Upper lobe of right lung (tissue), 1 donor: ENCODE measurements around the gene CLIC5. TPM values are rescaled to one million over a fixed set of nuclear protein-coding genes. Genes with fewer than 3 reads are reported as not detected.

Experiments used
- ATAC-seq: fragments of 200-7000 bp; cut with Tn5 transposase; one replicate; pipeline ENCODE4 v1.9.1; 2020; ENCODE audit warnings: mild to moderate bottlenecking, moderate library complexity
- DNase-seq: peaks from one replicate; pipeline ENCODE4 v3.0.0-alpha.2; 2020
- H3K27ac ChIP-seq: fragments of 200-600 bp; one replicate; pipeline ENCODE4 v1.8.0; 2022
- H3K27me3 ChIP-seq: fragments of 200-600 bp; one replicate; pipeline ENCODE4 v1.8.0; 2022; ENCODE audit warnings: mild to moderate bottlenecking
- H3K36me3 ChIP-seq: fragments of 200-600 bp; one replicate; pipeline ENCODE4 v1.8.0; 2022
- H3K4me1 ChIP-seq: fragments of 200-600 bp; one replicate; pipeline ENCODE4 v1.8.0; 2022
- H3K4me3 ChIP-seq: fragments of 200-600 bp; one replicate; pipeline ENCODE4 v1.8.0; 2022; ENCODE audit warnings: mild to moderate bottlenecking
- H3K9me3 ChIP-seq: fragments of 200-600 bp; one replicate; pipeline ENCODE4 v1.8.0; 2022
- CTCF ChIP-seq: fragments of 200-600 bp; IDR thresholded peaks from one replicate; pipeline ENCODE4 v1.8.0; 2022; ENCODE audit warnings: antibody characterized with exemption
- intact Hi-C: fragments of 100-400 bp; cut with DNase I; formaldehyde crosslinking; loops from one replicate; pipeline ENCODE4 v1.11.0; 2022
- total RNA-seq: library from RNA; stranded (reverse); fragmentation: NEBNext Ultra II Directional; extraction: Animal tissue kit (Norgen Biotek cat#: 25700); gene quantifications from one replicate; pipeline ENCODE4 v1.2.1, GENCODE V29; 2021
- donor health status: DM: no; HTN: yes; CAD: no; lungs with severe emphysema.

The CLIC5 gene
- total RNA-seq, 1 donor from 2014 or later: 131 TPM

GRCh38 chr6:45917439-45917838 is 98.2 kb downstream of the CLIC5 start:
- no peaks in the 10 kb centered on the region for H3K36me3 ChIP-seq
- DNase-seq (no peak), ATAC-seq (no peak)
- H3K27ac ChIP-seq: no peak overlapping the region
- no peak overlapping the region for H3K4me3 ChIP-seq
- no peak for TF ChIP-seq CTCF
- H3K4me1 ChIP-seq: no peaks in the 10 kb centered on the region
- intact Hi-C loops: loop anchor here (10.0 kb wide), 1 partner anchor 1263 kb away; no protein-coding TSS in a partner anchor
- no peaks in the 10 kb centered on the region for H3K27me3 ChIP-seq
- no peaks in the 10 kb centered on the region for H3K9me3 ChIP-seq

GRCh38 chr6:45916692-45917091 is 99.0 kb downstream of the CLIC5 start:
- Histone ChIP-seq H3K9me3 (no peaks in the 10 kb centered on the region), H3K27me3 (no peaks in the 10 kb centered on the region), H3K4me1 (no peaks in the 10 kb centered on the region), H3K27ac (no peak overlapping the region), H3K36me3 (no peaks in the 10 kb centered on the region), H3K4me3 (no peak overlapping the region)
- ATAC-seq: peak; percentile 38
- intact Hi-C loops: loop anchor here (10.0 kb wide), 1 partner anchor 1262 kb away; no protein-coding TSS in a partner anchor
- no peak for TF ChIP-seq CTCF
- no peak for DNase-seq

- ATAC-seq (no peak), DNase-seq (no peak)
- H3K4me3 ChIP-seq: no peak overlapping the region
- no peaks in the 10 kb centered on the region for H3K27me3 ChIP-seq
- TF ChIP-seq CTCF: no peak
- no peaks in the 10 kb centered on the region for H3K36me3 ChIP-seq
- no peaks in the 10 kb centered on the region for H3K4me1 ChIP-seq
- H3K27ac ChIP-seq: no peak overlapping the region
- H3K9me3 ChIP-seq: no peaks in the 10 kb centered on the region
- intact Hi-C loops: loop anchor here (10.0 kb wide), 1 partner anchor 1261 kb away; no protein-coding TSS in a partner anchor
These were observed 99.7 kb downstream of the CLIC5 start for GRCh38 chr6:45915780-45916468.

- no peaks in the 10 kb centered on the region for H3K36me3 ChIP-seq
- intact Hi-C loops: loop anchor here (10.0 kb wide), 1 partner anchor 1257 kb away; no protein-coding TSS in a partner anchor
- no peak overlapping the region for H3K27ac ChIP-seq
- DNase-seq (no peak), ATAC-seq (no peak)
- TF ChIP-seq CTCF: no peak
- H3K4me1 ChIP-seq: no peaks in the 10 kb centered on the region
- H3K27me3 ChIP-seq: no peaks in the 10 kb centered on the region
- H3K9me3 ChIP-seq: no peaks in the 10 kb centered on the region
- H3K4me3 ChIP-seq: no peak overlapping the region
These were observed 104.0 kb downstream of the CLIC5 start for GRCh38 chr6:45911691-45912090.

GRCh38 chr6:45903959-45904358 is 111.7 kb downstream of the CLIC5 start:
- TF ChIP-seq CTCF: no peak
- intact Hi-C loops: no loop called here
- DNase-seq: no peak

More at GRCh38 chr6:45903959-45904358, 111.7 kb downstream of the CLIC5 start:
- H3K27ac ChIP-seq: no peak overlapping the region
- no peaks in the 10 kb centered on the region for H3K4me1 ChIP-seq
- no peak overlapping the region for H3K4me3 ChIP-seq
- no peaks in the 10 kb centered on the region for H3K36me3 ChIP-seq
- no peaks in the 10 kb centered on the region for H3K27me3 ChIP-seq
- ATAC-seq: no peak
- H3K9me3 ChIP-seq: no peaks in the 10 kb centered on the region
